Adrenal gland (tissue), 12 donors: ENCODE results near the gene WSB1. TPM values are rescaled to one million over a fixed set of nuclear protein-coding genes. Genes with fewer than 3 reads are reported as not detected.

Experiments used
- DNase-seq, 7 donors: peaks; one replicate each; pipeline ENCODE4 v3.0.0-alpha.2; 2019 to 2020
- H3K27ac ChIP-seq, 5 donors: fragments of 200-600 bp; sonication (generic) in 4 of 5; 1 replicate in 3 of 5; 2 replicates in 2 of 5; pipeline versions ENCODE4 v1.5.1 to v1.8.0; 2016 to 2020; ENCODE audit warnings: mild to moderate bottlenecking in 1 of 5
- H3K27me3 ChIP-seq: fragments of 200-600 bp; 2 replicates; pipeline ENCODE4 v1.8.0; 2021
- H3K36me3 ChIP-seq, 2 donors: fragments of 200-600 bp; replicated peaks in 1 of 2; 1 replicate in 1 of 2; 2 replicates in 1 of 2; pipeline versions ENCODE4 v1.5.1 to v1.8.0; 2018 to 2022
- H3K4me1 ChIP-seq, 2 donors: fragments of 200-600 bp; replicated peaks in 1 of 2; 1 replicate in 1 of 2; 2 replicates in 1 of 2; pipeline versions ENCODE4 v1.5.1 to v1.8.0; 2018 to 2021
- H3K4me3 ChIP-seq, 4 donors: fragments of 200-600 bp; sonication (generic) in 3 of 4; one replicate each; pipeline ENCODE4 v1.5.1; 2016 to 2018
- H3K9me3 ChIP-seq, 3 donors: fragments of 200-600 bp; sonication (generic) in 1 of 3; replicated peaks in 1 of 3; 1 replicate in 2 of 3; 2 replicates in 1 of 3; pipeline versions ENCODE4 v1.5.1 to v1.8.0; 2016 to 2021
- POLR2A ChIP-seq, 2 donors: fragments of 450-650 bp; IDR thresholded peaks; one replicate each; pipeline ENCODE4 v1.6.1; 2017; ENCODE audit warnings: antibody characterized with exemption in 2 of 2, mild to moderate bottlenecking in 2 of 2, moderate library complexity in 1 of 2
- WGBS, 4 donors: extraction: QIAGEN DNeasy Blood & Tissue Kit in 2 of 4; methylation state at CpG; one replicate each; pipeline versions ENCODE4 v1.1.5 to v1.1.7; 2013 to 2017; 5-methylcytosine and 5-hydroxymethylcytosine counted together
- intact Hi-C, 2 donors: fragments of 100-400 bp; cut with DNase I; formaldehyde crosslinking; loops; one replicate each; pipeline versions ENCODE4 v1.14.1 to v1.15.0; 2022 to 2023
- polyA plus RNA-seq, 3 donors: library from polyadenylated mRNA; stranded (reverse); fragments of 200-250 nt in 2 of 3; fragments of 350-450 nt in 1 of 3; fragmentation: Illumina TruSeq in 1 of 3; extraction: RNeasy Lipid Tissue Mini Kit (QIAGEN cat#74804) in 1 of 3; gene quantifications; one replicate each; pipeline ENCODE4 v1.2.3, GENCODE V29; 2013 to 2014
- total RNA-seq, 9 donors: library from RNA; depleted of rRNA in 4 of 9; stranded (reverse); fragments of >200 nt in 4 of 9; fragments of 120-200 nt in 1 of 9; fragmentation: NEBNext Ultra II Directional in 1 of 9; extraction: Animal tissue kit (Norgen Biotek cat#: 25700) in 1 of 9; gene quantifications; one replicate each; pipeline versions ENCODE4 v1.1.0 to v1.2.4, GENCODE V29; 2013 to 2023
- TF ChIP-seq, protein P1 (sequence below), 6 experiments: fragments of 450-650 bp in 4 of 6; fragments of 200-600 bp in 2 of 6; sonication (generic) in 1 of 6; IDR thresholded peaks; 1 replicate in 5 of 6; 2 replicates in 1 of 6; pipeline versions ENCODE4 v1.5.1 to v1.8.0; 2016 to 2021; ENCODE audit warnings: antibody characterized with exemption in 6 of 6, mild to moderate bottlenecking in 2 of 6, moderate library complexity in 1 of 6
- donor health status: healthy with polysubstance abuse.
- donor health status: Bipolar disorder and iron deficiency.
- donor health status: DM: yes; HTN: yes; CAD: no.
- donor health status: DM: no; HTN: no; CAD: no.
- donor health status: DM: no; HTN: no; CAD: no.
- donor health status: DM: yes; HTN: yes; CAD: no.

WSB1 gene
- total and polyA plus RNA-seq, 12 donors, result 27.5 to 170 (median 82.4) TPM

GRCh38 chr17:27329146-27329805, 35.4 kb downstream of the WSB1 start:
- Histone ChIP-seq H3K9me3 (no peaks in the 10 kb centered on the region), H3K27ac (no peak overlapping the region), H3K27me3 (no peaks in the 10 kb centered on the region), H3K36me3 (no peaks in the 10 kb centered on the region), H3K4me3 (no peak overlapping the region), H3K4me1 (peaks cover 14 to 17% of the 10 kb centered on the region in 2 donors)
- TF ChIP-seq, protein P1, sequence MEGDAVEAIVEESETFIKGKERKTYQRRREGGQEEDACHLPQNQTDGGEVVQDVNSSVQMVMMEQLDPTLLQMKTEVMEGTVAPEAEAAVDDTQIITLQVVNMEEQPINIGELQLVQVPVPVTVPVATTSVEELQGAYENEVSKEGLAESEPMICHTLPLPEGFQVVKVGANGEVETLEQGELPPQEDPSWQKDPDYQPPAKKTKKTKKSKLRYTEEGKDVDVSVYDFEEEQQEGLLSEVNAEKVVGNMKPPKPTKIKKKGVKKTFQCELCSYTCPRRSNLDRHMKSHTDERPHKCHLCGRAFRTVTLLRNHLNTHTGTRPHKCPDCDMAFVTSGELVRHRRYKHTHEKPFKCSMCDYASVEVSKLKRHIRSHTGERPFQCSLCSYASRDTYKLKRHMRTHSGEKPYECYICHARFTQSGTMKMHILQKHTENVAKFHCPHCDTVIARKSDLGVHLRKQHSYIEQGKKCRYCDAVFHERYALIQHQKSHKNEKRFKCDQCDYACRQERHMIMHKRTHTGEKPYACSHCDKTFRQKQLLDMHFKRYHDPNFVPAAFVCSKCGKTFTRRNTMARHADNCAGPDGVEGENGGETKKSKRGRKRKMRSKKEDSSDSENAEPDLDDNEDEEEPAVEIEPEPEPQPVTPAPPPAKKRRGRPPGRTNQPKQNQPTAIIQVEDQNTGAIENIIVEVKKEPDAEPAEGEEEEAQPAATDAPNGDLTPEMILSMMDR (IDR thresholded peaks at IDR 0.05), result no peak
- TF ChIP-seq POLR2A (IDR thresholded peaks at IDR 0.05), result no peak
- WGBS, 4 donors, result 89 to 94% (median 91%) methylated on average over 7 to 8 of the region's 8 CpGs
- intact Hi-C loops, result no loop called here
- peak in 3 of 7 donors; percentile 11 to 48 (median 16) for DNase-seq

GRCh38 chr17:27332047-27332393, 38.1 kb downstream of the WSB1 start:
- H3K4me1 ChIP-seq, result peaks cover 14 to 19% of the 10 kb centered on the region in 2 donors
- no peaks in the 10 kb centered on the region for H3K9me3 ChIP-seq
- 61 to 76% (median 74%) methylated on average over 3 of the region's 3 CpGs for WGBS, 4 donors
- intact Hi-C loops, result loop anchor here (2.0 to 5.0 kb wide), 3 partner anchors 35 to 90 kb away; no protein-coding TSS in a partner anchor
- DNase-seq, result no peak
- TF ChIP-seq, protein P1 (IDR thresholded peaks at IDR 0.05), result no peak
- no peak for TF ChIP-seq POLR2A (IDR thresholded peaks at IDR 0.05)
- no peaks in the 10 kb centered on the region for H3K36me3 ChIP-seq
- H3K4me3 ChIP-seq, result peak overlapping the region in 1 of 4 donors; percentile 51
- no peaks in the 10 kb centered on the region for H3K27me3 ChIP-seq
- H3K27ac ChIP-seq, result peak overlapping the region; percentile 84 to 96 (median 93)

GRCh38 chr17:27332485-27333409, 38.8 kb downstream of the WSB1 start:
- TF ChIP-seq POLR2A (IDR thresholded peaks at IDR 0.05), result peak; percentile 31 to 49
- TF ChIP-seq, protein P1 (IDR thresholded peaks at IDR 0.05), result peak; percentile 56 to 97 (median 94)
- peak overlapping the region in 2 of 4 donors; percentile 27 to 51 for H3K4me3 ChIP-seq
- H3K27me3 ChIP-seq, result no peaks in the 10 kb centered on the region
- H3K9me3 ChIP-seq, result no peaks in the 10 kb centered on the region
- intact Hi-C loops, result loop anchor here (2.0 to 5.0 kb wide), 3 partner anchors 35 to 90 kb away; no protein-coding TSS in a partner anchor
- 0 to 1% (median 1%) methylated on average over 20 to 52 of the region's 52 CpGs for WGBS, 4 donors
- peak overlapping the region; percentile 84 to 96 (median 93) for H3K27ac ChIP-seq
- peaks cover 14 to 19% of the 10 kb centered on the region in 2 donors for H3K4me1 ChIP-seq
- H3K36me3 ChIP-seq, result no peaks in the 10 kb centered on the region
- DNase-seq, result peak; percentile 98 to 100 (median 99)

GRCh38 chr17:27333410-27333980, 39.6 kb downstream of the WSB1 start:
- Histone ChIP-seq H3K36me3 (no peaks in the 10 kb centered on the region), H3K4me1 (peaks cover 14 to 19% of the 10 kb centered on the region in 2 donors), H3K4me3 (peak overlapping the region in 2 of 4 donors; percentile 27 to 51), H3K9me3 (no peaks in the 10 kb centered on the region), H3K27ac (peak overlapping the region; percentile 84 to 96 (median 93)), H3K27me3 (no peaks in the 10 kb centered on the region)
- 36 to 48% (median 44%) methylated on average over 11 of the region's 11 CpGs for WGBS, 4 donors
- TF ChIP-seq, protein P1 (IDR thresholded peaks at IDR 0.05), result no peak
- DNase-seq, result peak in 3 of 7 donors; percentile 40 to 64 (median 58)
- intact Hi-C loops, result loop anchor here (2.0 to 5.0 kb wide), 3 partner anchors 36 to 91 kb away; no protein-coding TSS in a partner anchor
